Peyer's patch (tissue), 4 donors: ENCODE results near the gene MAN1C1.

Source experiments
- CTCF ChIP-seq, 6 experiments: fragments of 450-650 bp in 4 of 6; fragments of 200-600 bp in 2 of 6; sonication (generic) in 1 of 6; IDR thresholded peaks; one replicate each; pipeline ENCODE4 v1.5.1; 2017 to 2019; ENCODE audit warnings: antibody characterized with exemption in 6 of 6, mild to moderate bottlenecking in 3 of 6, moderate library complexity in 1 of 6
- POLR2A ChIP-seq, 2 donors: fragments of 450-650 bp; IDR thresholded peaks; one replicate each; pipeline ENCODE4 v1.5.1; 2017; ENCODE audit warnings: antibody characterized with exemption in 2 of 2, mild to moderate bottlenecking in 2 of 2, moderate library complexity in 2 of 2

GRCh38 chr1:25816112-25816718, 199.6 kb downstream of the MAN1C1 start:
- no peak for TF ChIP-seq CTCF (IDR thresholded peaks at IDR 0.05)
- no peak for TF ChIP-seq POLR2A (IDR thresholded peaks at IDR 0.05)
